SK-N-MC (cell line): ENCODE measurements around the gene PDCD4.

Source experiments
- EZH2 ChIP-seq: fragments of 200-600 bp; sonication (generic); IDR thresholded peaks from one replicate; pipeline ENCODE4 v1.6.1; 2017; ENCODE audit warnings: antibody characterized with exemption
- FOXP2 ChIP-seq: optimal IDR thresholded peaks from 2 replicates; pipeline ENCODE3; 2011; ENCODE audit warnings: mild to moderate bottlenecking, moderate library complexity; ENCODE audit not compliant: insufficient read depth; ENCODE audit errors: extremely low read length, control extremely low read depth
- POLR2AphosphoS5 ChIP-seq: IDR thresholded peaks from 2 replicates; pipeline ENCODE4 v1.6.1; 2012; ENCODE audit warnings: mild to moderate bottlenecking, low read depth, low read length, borderline replicate concordance

DNA sequence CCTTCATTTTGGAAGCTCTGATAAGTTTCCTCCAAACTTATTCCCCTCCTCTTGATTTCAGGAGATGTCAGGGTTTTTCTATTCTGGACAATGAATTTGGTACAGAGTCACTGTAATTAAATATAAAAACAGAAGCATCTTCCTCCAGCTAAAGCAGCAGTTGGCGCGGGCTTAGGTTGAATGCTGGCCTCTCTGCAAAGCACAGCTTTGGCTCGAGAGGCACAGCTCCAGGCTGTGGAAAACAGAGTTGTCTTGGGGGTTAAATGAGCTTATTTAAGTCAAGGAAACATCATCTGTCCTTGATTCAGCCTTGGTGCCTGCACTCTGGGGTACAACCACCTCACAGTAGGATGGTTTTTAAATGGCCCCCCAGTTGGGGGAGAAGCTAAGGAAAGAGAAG, 35.0 kb upstream of the PDCD4 start:
- no peak for TF ChIP-seq POLR2AphosphoS5
- no peak for TF ChIP-seq EZH2
- no peak for TF ChIP-seq FOXP2
